Prostate gland (tissue), 2 donors: ENCODE data around the gene DUSP2. TPM values are rescaled to one million over a fixed set of nuclear protein-coding genes. Genes with fewer than 3 reads are reported as not detected.

Experiments used
- DNase-seq: peaks from one replicate; pipeline ENCODE4 v3.0.0-alpha.2; 2019; ENCODE audit warnings: low spot score
- H3K27ac ChIP-seq, 2 donors: fragments of 200-600 bp; sonication (generic); 2 replicates each; pipeline ENCODE4 v1.5.1; 2017 to 2019
- H3K27me3 ChIP-seq: fragments of 200-600 bp; sonication (generic); replicated peaks from 2 replicates; pipeline ENCODE4 v1.5.1; 2019; ENCODE audit not compliant: insufficient read depth
- H3K36me3 ChIP-seq, 2 donors: fragments of 200-600 bp; sonication (generic); 1 replicate in 1 of 2; 2 replicates in 1 of 2; pipeline versions ENCODE4 v1.5.1 to v1.8.1; 2017 to 2019
- H3K4me1 ChIP-seq: fragments of 200-600 bp; sonication (generic); replicated peaks from 2 replicates; pipeline ENCODE4 v1.5.1; 2019
- H3K4me3 ChIP-seq, 2 donors: fragments of 200-600 bp; sonication (generic); 2 replicates each; pipeline ENCODE4 v1.5.1; 2017 to 2019
- H3K9me3 ChIP-seq: fragments of 200-600 bp; sonication (generic); 2 replicates; pipeline ENCODE4 v1.5.1; 2017
- CTCF ChIP-seq, 4 experiments: fragments of 200-600 bp in 2 of 4; fragments of 450-650 bp in 2 of 4; sonication (generic) in 2 of 4; IDR thresholded peaks; 1 replicate in 3 of 4; 2 replicates in 1 of 4; pipeline ENCODE4 v1.5.1; 2016 to 2019; ENCODE audit warnings: antibody characterized with exemption in 4 of 4, mild to moderate bottlenecking in 2 of 4, moderate library complexity in 2 of 4
- POLR2A ChIP-seq: fragments of 450-650 bp; IDR thresholded peaks from one replicate; pipeline ENCODE4 v1.6.1; 2016; ENCODE audit warnings: antibody characterized with exemption, mild to moderate bottlenecking
- POLR2AphosphoS5 ChIP-seq: sonication (generic); formaldehyde crosslinking; IDR thresholded peaks from one replicate; pipeline ENCODE4 v1.6.1; 2017; ENCODE audit warnings: antibody characterized with exemption
- WGBS: methylation state at CpG from one replicate; pipeline ENCODE4 v1.1.5; 2018; 5-methylcytosine and 5-hydroxymethylcytosine counted together
- intact Hi-C: fragments of 100-400 bp; cut with DNase I; formaldehyde crosslinking; loops from one replicate; pipeline ENCODE4 v1.14.2; 2022
- total RNA-seq, 2 donors: library from RNA; depleted of rRNA; stranded (reverse); fragments of >200 nt; gene quantifications; one replicate each; pipeline ENCODE4 v1.1.0, GENCODE V29; 2016

Gene DUSP2
- 10 to 100 TPM in 1 of 2 donors, 1 to 10 TPM in 1; 5.2 to 45.7 TPM for total RNA-seq

GRCh38 chr2:96145036-96145847 lies at the start of gene DUSP2:
Gene DUSP2, minus strand, starts transcription at chr2:96145440. Its CDS starts 86 bp downstream, at chr2:96145354.
- Histone ChIP-seq H3K27me3 (no peaks in the 10 kb centered on the region), H3K9me3 (no peaks in the 10 kb centered on the region), H3K36me3 (no peaks in the 10 kb centered on the region), H3K27ac (peak within 1 kb of the TSS; percentile 53 to 56), H3K4me3 (peak within 1 kb of the TSS; percentile 40 to 47), H3K4me1 (no peaks in the 10 kb centered on the region)
- WGBS, result 7% methylated on average over 29 of the region's 94 CpGs
- intact Hi-C loops, result no loop called here
- TF ChIP-seq POLR2A, result peak; percentile 71
- peak; percentile 44 for TF ChIP-seq POLR2AphosphoS5
- peak in 1 of 4 experiments; percentile 12 for TF ChIP-seq CTCF (IDR thresholded peaks at IDR 0.05)
- DNase-seq, result peak; percentile 61

GRCh38 chr2:96191937-96192670 lies 46.9 kb upstream of the DUSP2 start:
- intact Hi-C loops, result no loop called here
- Histone ChIP-seq H3K4me1 (no peaks in the 10 kb centered on the region), H3K36me3 (peaks cover 8 to 9% of the 10 kb centered on the region in 2 donors), H3K27me3 (no peaks in the 10 kb centered on the region), H3K9me3 (no peaks in the 10 kb centered on the region), H3K27ac (no peak overlapping the region), H3K4me3 (no peak overlapping the region)
- TF ChIP-seq POLR2A (no peak), POLR2AphosphoS5 (no peak), CTCF (IDR thresholded peaks at IDR 0.05) (no peak)
- 92% methylated on average over 11 of the region's 11 CpGs for WGBS
- DNase-seq, result no peak

GRCh38 chr2:96188821-96189526 lies 43.7 kb upstream of the DUSP2 start:
- DNase-seq, result no peak
- no peak for TF ChIP-seq POLR2A
- no peak for TF ChIP-seq CTCF (IDR thresholded peaks at IDR 0.05)
- TF ChIP-seq POLR2AphosphoS5, result no peak
- peaks cover 8 to 21% of the 10 kb centered on the region in 2 donors for H3K36me3 ChIP-seq
- WGBS, result 87% methylated on average over 12 of the region's 12 CpGs
- no peaks in the 10 kb centered on the region for H3K27me3 ChIP-seq
- no peak overlapping the region for H3K4me3 ChIP-seq
- no peak overlapping the region for H3K27ac ChIP-seq
- H3K9me3 ChIP-seq, result no peaks in the 10 kb centered on the region
- no peaks in the 10 kb centered on the region for H3K4me1 ChIP-seq
- intact Hi-C loops, result no loop called here

GRCh38 chr2:96186562-96186961 lies 41.3 kb upstream of the DUSP2 start:
- Histone ChIP-seq H3K4me1 (no peaks in the 10 kb centered on the region), H3K4me3 (no peak overlapping the region), H3K9me3 (no peaks in the 10 kb centered on the region), H3K27me3 (no peaks in the 10 kb centered on the region), H3K36me3 (peaks cover 0 to 12% of the 10 kb centered on the region in 2 donors), H3K27ac (no peak overlapping the region)
- intact Hi-C loops, result no loop called here
- no peak for TF ChIP-seq POLR2AphosphoS5
- no peak for TF ChIP-seq POLR2A
- no peak for TF ChIP-seq CTCF (IDR thresholded peaks at IDR 0.05)
- no peak for DNase-seq
- 72% methylated on average over 5 of the region's 5 CpGs for WGBS
